ENCODE data around the gene PDE4D. TPM values are rescaled to one million over a fixed set of nuclear protein-coding genes. Genes with fewer than 3 reads are reported as not detected.

The PDE4D gene
- polyA plus RNA-seq, 6 donors from 2014 or later = 4.1 to 20.0 (median 12.9) TPM

GRCh38 chr5:59171131-59171530 is 722.4 kb downstream of the PDE4D start:
- Mint-ChIP-seq H3K9me3 (no peaks in the 10 kb centered on the region), H3K36me3 (no peaks in the 10 kb centered on the region), H3K27ac (no peak overlapping the region), H3K27me3 (peaks cover 0 to 4% (median 0%) of the 10 kb centered on the region in 3 donors), H3K4me3 (no peak overlapping the region), H3K4me1 (no peaks in the 10 kb centered on the region)
- no peak for ATAC-seq (ENCODE audit: low read depth in 2 of 2)
- no peak for DNase-seq

GRCh38 chr5:59169768-59170150 is 723.8 kb downstream of the PDE4D start:
- H3K9me3 Mint-ChIP-seq = no peaks in the 10 kb centered on the region

GRCh38 chr5:59169081-59169767 is 724.3 kb downstream of the PDE4D start:
- H3K27me3 Mint-ChIP-seq = peaks cover 0 to 4% (median 0%) of the 10 kb centered on the region in 3 donors
- H3K9me3 Mint-ChIP-seq = no peaks in the 10 kb centered on the region
- H3K4me1 Mint-ChIP-seq = no peaks in the 10 kb centered on the region
- H3K4me3 Mint-ChIP-seq = no peak overlapping the region
- ATAC-seq (ENCODE audit: low read depth in 2 of 2) (no peak), DNase-seq (no peak)
- no peak overlapping the region for H3K27ac Mint-ChIP-seq
- H3K36me3 Mint-ChIP-seq = no peaks in the 10 kb centered on the region

More at GRCh38 chr5:59169768-59170150, 723.8 kb downstream of the PDE4D start:
- peaks cover 0 to 4% (median 0%) of the 10 kb centered on the region in 3 donors for H3K27me3 Mint-ChIP-seq
- no peak overlapping the region for H3K27ac Mint-ChIP-seq
- DNase-seq (no peak), ATAC-seq (ENCODE audit: low read depth in 2 of 2) (no peak)
- no peaks in the 10 kb centered on the region for H3K36me3 Mint-ChIP-seq
- H3K4me1 Mint-ChIP-seq = no peaks in the 10 kb centered on the region
- H3K4me3 Mint-ChIP-seq = no peak overlapping the region

- Mint-ChIP-seq H3K36me3 (no peaks in the 10 kb centered on the region), H3K27me3 (peaks cover 0 to 4% (median 0%) of the 10 kb centered on the region in 3 donors), H3K4me1 (no peaks in the 10 kb centered on the region), H3K9me3 (no peaks in the 10 kb centered on the region), H3K27ac (peak overlapping the region in 1 of 6 donors; percentile 43), H3K4me3 (no peak overlapping the region)
- DNase-seq = no peak
- ATAC-seq (ENCODE audit: low read depth in 2 of 2) = no peak
Measured at GRCh38 chr5:59168067-59168466, 725.5 kb downstream of the PDE4D start.

GRCh38 chr5:59164041-59164830 is 729.3 kb downstream of the PDE4D start:
- ATAC-seq (ENCODE audit: low read depth in 2 of 2) (no peak), DNase-seq (no peak)
- Mint-ChIP-seq H3K27ac (peak overlapping the region in 1 of 6 donors; percentile 54), H3K4me1 (no peaks in the 10 kb centered on the region), H3K4me3 (no peak overlapping the region), H3K27me3 (no peaks in the 10 kb centered on the region), H3K36me3 (no peaks in the 10 kb centered on the region), H3K9me3 (no peaks in the 10 kb centered on the region)

GRCh38 chr5:59161221-59162105 is 732.1 kb downstream of the PDE4D start:
- Mint-ChIP-seq H3K27me3 (no peaks in the 10 kb centered on the region), H3K4me1 (no peaks in the 10 kb centered on the region), H3K27ac (no peak overlapping the region), H3K9me3 (no peaks in the 10 kb centered on the region), H3K4me3 (no peak overlapping the region), H3K36me3 (no peaks in the 10 kb centered on the region)
- DNase-seq (no peak), ATAC-seq (ENCODE audit: low read depth in 2 of 2) (no peak)

- no peak for DNase-seq
- ATAC-seq (ENCODE audit: low read depth in 2 of 2) = no peak
- Mint-ChIP-seq H3K4me3 (no peak overlapping the region), H3K27ac (no peak overlapping the region), H3K27me3 (no peaks in the 10 kb centered on the region), H3K9me3 (no peaks in the 10 kb centered on the region), H3K36me3 (no peaks in the 10 kb centered on the region), H3K4me1 (no peaks in the 10 kb centered on the region)
Measured at GRCh38 chr5:59158637-59159391, 734.7 kb downstream of the PDE4D start.

- Mint-ChIP-seq H3K4me1 (no peaks in the 10 kb centered on the region), H3K36me3 (no peaks in the 10 kb centered on the region), H3K27me3 (no peaks in the 10 kb centered on the region), H3K4me3 (no peak overlapping the region), H3K27ac (no peak overlapping the region), H3K9me3 (no peaks in the 10 kb centered on the region)
- DNase-seq (no peak), ATAC-seq (ENCODE audit: low read depth in 2 of 2) (no peak)
Measured at GRCh38 chr5:59158165-59158564, 735.4 kb downstream of the PDE4D start.

GRCh38 chr5:59157068-59157467 is 736.5 kb downstream of the PDE4D start:
- no peak for ATAC-seq (ENCODE audit: low read depth in 2 of 2)
- no peaks in the 10 kb centered on the region for H3K27me3 Mint-ChIP-seq
- H3K4me1 Mint-ChIP-seq = no peaks in the 10 kb centered on the region
- no peak overlapping the region for H3K27ac Mint-ChIP-seq
- no peaks in the 10 kb centered on the region for H3K36me3 Mint-ChIP-seq
- no peaks in the 10 kb centered on the region for H3K9me3 Mint-ChIP-seq
- H3K4me3 Mint-ChIP-seq = no peak overlapping the region
- no peak for DNase-seq

GRCh38 chr5:59152701-59153245 is 740.8 kb downstream of the PDE4D start:
- Mint-ChIP-seq H3K36me3 (no peaks in the 10 kb centered on the region), H3K27ac (no peak overlapping the region), H3K9me3 (no peaks in the 10 kb centered on the region), H3K27me3 (no peaks in the 10 kb centered on the region), H3K4me3 (no peak overlapping the region), H3K4me1 (no peaks in the 10 kb centered on the region)
- DNase-seq = no peak
- no peak for ATAC-seq (ENCODE audit: low read depth in 2 of 2)

GRCh38 chr5:59151162-59151889 is 742.2 kb downstream of the PDE4D start:
- H3K4me1 Mint-ChIP-seq = no peaks in the 10 kb centered on the region
- no peak overlapping the region for H3K4me3 Mint-ChIP-seq
- peak overlapping the region in 1 of 6 donors; percentile 12 for H3K27ac Mint-ChIP-seq
- no peaks in the 10 kb centered on the region for H3K27me3 Mint-ChIP-seq
- no peak for DNase-seq
- no peak for ATAC-seq (ENCODE audit: low read depth in 2 of 2)
- H3K36me3 Mint-ChIP-seq = no peaks in the 10 kb centered on the region
- no peaks in the 10 kb centered on the region for H3K9me3 Mint-ChIP-seq

GRCh38 chr5:59149827-59150226 is 743.7 kb downstream of the PDE4D start:
- Mint-ChIP-seq H3K27ac (peak overlapping the region in 1 of 6 donors; percentile 16), H3K27me3 (no peaks in the 10 kb centered on the region), H3K4me1 (peaks cover 0 to 3% (median 0%) of the 10 kb centered on the region in 3 donors), H3K4me3 (no peak overlapping the region), H3K36me3 (no peaks in the 10 kb centered on the region), H3K9me3 (no peaks in the 10 kb centered on the region)
- ATAC-seq (ENCODE audit: low read depth in 2 of 2) (no peak), DNase-seq (no peak)

All from naive B cell (primary cell).